GM10248 (cell line): ENCODE measurements around the gene LIMK1.
"Not testable (repeated sequence)": the region's sequence is repeated elsewhere in the genome, so short reads cannot be mapped to it uniquely, and the experiment has no call there.

Source experiments
- CTCF ChIA-PET: fragments of 300-600 bp; sonication (Branson Sonifier 250); formaldehyde crosslinking; extraction: SDS; loops from one replicate; lab custom pipeline; 2021; ENCODE audit warnings: antibody characterized with exemption; lab: Yijun Ruan, JAX
- POLR2A ChIA-PET: fragments of 350-650 bp; sonication (Branson Sonifier 250); formaldehyde crosslinking; extraction: SDS; loops from one replicate; lab custom pipeline; 2020; ENCODE audit warnings: antibody characterized with exemption; lab: Yijun Ruan, JAX
- DNase-seq: peaks from one replicate; pipeline ENCODE4 v3.0.0; 2012; ENCODE audit errors: extremely low spot score
- TF ChIP-seq, protein P1 (sequence below): IDR thresholded peaks from 2 replicates; pipeline ENCODE4 v1.5.1; 2012; ENCODE audit warnings: mild to moderate bottlenecking, low read depth; ENCODE audit errors: extremely low read depth, missing control alignments, control extremely low read depth

LIMK1 gene

DNA sequence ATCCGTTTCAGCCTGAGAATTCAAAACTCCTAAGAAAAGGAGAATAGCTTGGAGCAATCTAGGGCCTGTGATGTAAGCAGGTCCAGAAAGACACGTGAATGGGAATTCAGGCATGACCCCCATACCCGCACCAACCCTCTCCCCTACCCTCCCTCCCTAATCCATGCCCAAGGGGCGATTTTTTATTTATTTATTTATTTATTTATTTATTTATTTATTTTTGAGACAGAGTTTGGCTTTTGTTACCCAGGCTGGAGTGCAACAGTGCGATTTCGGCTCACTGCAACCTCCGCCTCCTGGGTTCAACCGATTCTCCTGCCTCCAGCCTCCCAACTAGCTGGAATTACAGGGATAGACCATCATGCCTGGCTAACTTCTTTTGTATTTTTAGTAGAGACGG is 74.0 kb downstream of the LIMK1 start:
- ChIA-PET CTCF (interaction anchor here (1.1 to 1.3 kb wide), 2 partner anchors 12 to 16 kb away, joined by 3 read pairs; partner anchors contain the start of gene EIF4H), POLR2A (no interaction called here)
- no peak for DNase-seq
- TF ChIP-seq, protein P1, sequence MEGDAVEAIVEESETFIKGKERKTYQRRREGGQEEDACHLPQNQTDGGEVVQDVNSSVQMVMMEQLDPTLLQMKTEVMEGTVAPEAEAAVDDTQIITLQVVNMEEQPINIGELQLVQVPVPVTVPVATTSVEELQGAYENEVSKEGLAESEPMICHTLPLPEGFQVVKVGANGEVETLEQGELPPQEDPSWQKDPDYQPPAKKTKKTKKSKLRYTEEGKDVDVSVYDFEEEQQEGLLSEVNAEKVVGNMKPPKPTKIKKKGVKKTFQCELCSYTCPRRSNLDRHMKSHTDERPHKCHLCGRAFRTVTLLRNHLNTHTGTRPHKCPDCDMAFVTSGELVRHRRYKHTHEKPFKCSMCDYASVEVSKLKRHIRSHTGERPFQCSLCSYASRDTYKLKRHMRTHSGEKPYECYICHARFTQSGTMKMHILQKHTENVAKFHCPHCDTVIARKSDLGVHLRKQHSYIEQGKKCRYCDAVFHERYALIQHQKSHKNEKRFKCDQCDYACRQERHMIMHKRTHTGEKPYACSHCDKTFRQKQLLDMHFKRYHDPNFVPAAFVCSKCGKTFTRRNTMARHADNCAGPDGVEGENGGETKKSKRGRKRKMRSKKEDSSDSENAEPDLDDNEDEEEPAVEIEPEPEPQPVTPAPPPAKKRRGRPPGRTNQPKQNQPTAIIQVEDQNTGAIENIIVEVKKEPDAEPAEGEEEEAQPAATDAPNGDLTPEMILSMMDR: no peak

DNA sequence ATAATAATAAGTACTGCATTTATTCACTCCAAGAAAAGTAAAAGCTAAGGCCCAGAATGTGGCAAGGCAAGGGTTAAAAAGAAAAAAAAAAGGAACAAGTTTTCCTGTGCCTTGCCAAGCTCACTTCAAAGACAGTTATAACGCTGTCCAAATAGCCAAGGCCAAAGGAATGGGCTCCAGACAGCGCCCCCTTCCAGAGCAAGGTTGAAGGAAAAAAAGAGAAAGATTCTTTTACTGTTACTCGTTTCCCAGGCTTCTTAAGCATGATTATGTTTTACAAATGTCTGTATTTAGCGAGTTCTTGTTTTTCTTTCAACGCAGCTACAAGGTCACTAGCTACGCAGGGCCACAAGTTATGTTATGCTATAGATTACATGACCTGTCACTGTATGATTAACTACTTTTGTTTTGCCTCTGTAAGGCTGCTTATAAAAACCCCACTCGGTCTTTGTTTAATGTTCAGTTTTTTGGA is 81.4 kb downstream of the LIMK1 start:
- POLR2A ChIA-PET: no interaction called here
- DNase-seq: no peak
- CTCF ChIA-PET: interaction anchor here (0.8 to 1.8 kb wide), 3 partner anchors 8 to 237 kb away, joined by 3 to 4 read pairs (median 4); no protein-coding TSS in a partner anchor
- TF ChIP-seq, protein P1: peak; percentile 27

DNA sequence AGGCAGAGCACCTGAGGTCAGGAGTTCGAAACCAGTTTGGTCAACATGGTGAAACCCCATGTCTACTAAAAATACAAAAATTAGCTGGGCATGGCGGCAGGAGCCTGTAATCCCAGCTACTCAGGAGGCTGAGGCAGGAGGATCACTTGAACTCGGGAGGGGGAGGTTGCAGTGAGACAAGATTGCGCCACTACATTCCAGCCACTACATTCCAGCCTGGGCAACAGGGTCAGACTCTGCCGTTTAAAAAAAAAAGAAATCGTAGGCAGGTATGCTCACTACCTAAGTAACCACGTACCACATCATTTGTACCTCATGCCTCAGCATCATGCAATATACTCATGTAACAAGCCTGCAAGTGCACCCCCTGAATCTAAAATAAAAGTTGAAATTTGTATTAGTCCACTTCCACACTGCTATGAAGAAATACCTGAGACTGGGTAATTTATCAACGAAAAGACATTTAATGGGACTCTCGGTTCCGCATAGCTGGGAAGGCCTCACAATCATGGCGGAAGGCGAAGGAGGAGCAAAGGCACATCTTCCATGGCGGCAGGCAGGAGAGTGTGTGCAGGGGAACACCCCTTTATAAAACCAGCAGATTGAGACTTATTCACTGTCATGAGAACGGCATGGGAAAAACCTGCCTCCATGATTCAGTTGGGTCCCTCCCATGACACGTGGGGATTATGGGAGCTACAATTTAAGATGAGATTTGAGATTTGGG is 82.4 kb downstream of the LIMK1 start:
- ChIA-PET CTCF (interaction anchor here (0.8 to 1.8 kb wide), 2 partner anchors 12 to 21 kb away, joined by 3 to 4 read pairs; no protein-coding TSS in a partner anchor), POLR2A (no interaction called here)
- TF ChIP-seq, protein P1: no peak
- DNase-seq: no peak

DNA sequence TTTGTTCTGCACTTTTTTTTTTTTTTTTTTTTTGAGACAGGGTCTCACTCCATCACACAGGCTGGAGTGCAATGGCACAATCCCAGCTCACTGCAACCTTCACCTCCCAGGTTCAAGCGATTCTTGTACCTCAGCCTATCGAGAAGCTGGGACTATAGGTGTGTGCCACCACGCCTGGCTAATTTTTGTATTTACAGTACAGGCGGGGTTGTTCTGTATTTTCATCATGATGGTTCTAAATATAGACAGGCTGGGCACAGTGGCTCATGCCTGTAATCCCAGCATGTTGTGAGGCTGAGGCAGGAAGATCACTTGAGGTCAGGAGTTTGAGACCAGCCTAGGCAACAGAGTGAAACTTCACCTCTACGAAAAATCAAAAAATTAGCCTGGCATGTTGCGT is 83.7 kb downstream of the LIMK1 start:
- CTCF ChIA-PET: interaction anchor here (0.8 kb wide), 1 partner anchor 23 kb away, joined by 3 read pairs; no protein-coding TSS in a partner anchor
- POLR2A ChIA-PET: interaction anchor here (1.4 kb wide), 1 partner anchor 11 kb away, joined by 4 read pairs; no protein-coding TSS in a partner anchor
- not testable (repeated sequence) for DNase-seq
